WTC11 (cell line): ENCODE results near the gene SPOCD1. TPM values are rescaled to one million over a fixed set of nuclear protein-coding genes. Genes with fewer than 3 reads are reported as not detected.
A peak's percentile ranks its signal among the peaks of the same experiment; 100 is the strongest.

ENCODE experiments used
- ATAC-seq: fragments of 200-7000 bp; cut with Tn5 transposase; 2 replicates; pipeline ENCODE4 v1.10.0; 2021; ENCODE audit warnings: mild to moderate bottlenecking, moderate library complexity
- CTCF ChIA-PET: fragments of 300-600 bp; sonication (Branson Sonifier 250); formaldehyde crosslinking; loops from one replicate; lab custom pipeline; 2021; ENCODE audit warnings: antibody characterized with exemption; lab: Charles Lee
- POLR2A ChIA-PET: fragments of 350-600 bp; sonication (Branson Sonifier 250); formaldehyde crosslinking; loops from one replicate; lab custom pipeline; 2021; ENCODE audit warnings: antibody characterized with exemption; lab: Charles Lee
- DNase-seq: peaks from one replicate; pipeline ENCODE4 v3.0.0; 2021; ENCODE audit warnings: low spot score
- H3K27ac Mint-ChIP-seq: 2 replicates; pipeline ENCODE4 v1.8.0; 2021; ENCODE audit warnings: mixed read lengths
- H3K27me3 Mint-ChIP-seq: 2 replicates; pipeline ENCODE4 v1.8.0; 2021; ENCODE audit warnings: low read depth, mild to moderate bottlenecking, moderate library complexity, mixed read lengths
- H3K36me3 Mint-ChIP-seq: 2 replicates; pipeline ENCODE4 v1.8.0; 2021; ENCODE audit warnings: mixed read lengths
- H3K4me1 Mint-ChIP-seq: 2 replicates; pipeline ENCODE4 v1.8.0; 2022; ENCODE audit warnings: mixed read lengths
- H3K4me3 Mint-ChIP-seq: 2 replicates; pipeline ENCODE4 v1.8.0; 2021; ENCODE audit warnings: mild to moderate bottlenecking, moderate library complexity, mixed read lengths
- H3K9me3 Mint-ChIP-seq: 2 replicates; pipeline ENCODE4 v1.8.0; 2021; ENCODE audit warnings: mixed read lengths
- CREB1 ChIP-seq: sonication (generic); formaldehyde crosslinking; IDR thresholded peaks from 2 replicates; pipeline ENCODE4 v1.8.0; 2023; ENCODE audit warnings: mild to moderate bottlenecking, missing genetic modification reagents
- CREM ChIP-seq: sonication (generic); formaldehyde crosslinking; IDR thresholded peaks from 2 replicates; pipeline ENCODE4 v1.8.1; 2022; ENCODE audit warnings: mild to moderate bottlenecking, missing genetic modification reagents, moderate library complexity
- E2F5 ChIP-seq: sonication (generic); formaldehyde crosslinking; IDR thresholded peaks from 2 replicates; pipeline ENCODE4 v1.8.1; 2022; ENCODE audit warnings: mild to moderate bottlenecking, moderate library complexity, missing genetic modification reagents
- EMX1 ChIP-seq: fragments of 250-450 bp; sonication (Bioruptor Pico); IDR thresholded peaks from 2 replicates; pipeline ENCODE4 v1.8.0; 2021; ENCODE audit warnings: mild to moderate bottlenecking
- ETV6 ChIP-seq: sonication (generic); formaldehyde crosslinking; IDR thresholded peaks from 2 replicates; pipeline ENCODE4 v1.8.1; 2022; ENCODE audit warnings: mild to moderate bottlenecking, missing genetic modification reagents
- FOXJ3 ChIP-seq: sonication (generic); formaldehyde crosslinking; IDR thresholded peaks from 2 replicates; pipeline ENCODE4 v1.9.0; 2021; ENCODE audit warnings: missing genetic modification reagents, mild to moderate bottlenecking, borderline replicate concordance
- FOXP1 ChIP-seq: sonication (generic); formaldehyde crosslinking; IDR thresholded peaks from 2 replicates; pipeline ENCODE4 v1.8.0; 2022; ENCODE audit warnings: missing genetic modification reagents, mild to moderate bottlenecking, moderate library complexity, borderline replicate concordance
- MAX ChIP-seq: sonication (generic); formaldehyde crosslinking; IDR thresholded peaks from 2 replicates; pipeline ENCODE4 v1.8.0; 2022; ENCODE audit warnings: mild to moderate bottlenecking, missing genetic modification reagents
- MYBL2 ChIP-seq: sonication (generic); formaldehyde crosslinking; IDR thresholded peaks from 2 replicates; pipeline ENCODE4 v1.8.1; 2023; ENCODE audit warnings: mild to moderate bottlenecking, moderate library complexity, missing genetic modification reagents
- NFE2L1 ChIP-seq: sonication (generic); formaldehyde crosslinking; IDR thresholded peaks from 2 replicates; pipeline ENCODE4 v1.8.1; 2023; ENCODE audit warnings: missing genetic modification reagents
- NFYB ChIP-seq: sonication (generic); formaldehyde crosslinking; conservative IDR thresholded peaks from 2 replicates; pipeline ENCODE4 v1.8.0; 2022; ENCODE audit warnings: low read depth, missing genetic modification reagents
- NR1H2 ChIP-seq: sonication (generic); formaldehyde crosslinking; IDR thresholded peaks from 2 replicates; pipeline ENCODE4 v1.9.0; 2021; ENCODE audit warnings: mild to moderate bottlenecking, moderate library complexity, missing genetic modification reagents
- RORB ChIP-seq: fragments of 250-450 bp; sonication (Bioruptor Pico); IDR thresholded peaks from 2 replicates; pipeline ENCODE4 v1.9.0; 2021; ENCODE audit warnings: mild to moderate bottlenecking
- TEAD1 ChIP-seq: sonication (generic); formaldehyde crosslinking; IDR thresholded peaks from 2 replicates; pipeline ENCODE4 v1.8.0; 2022; ENCODE audit warnings: mild to moderate bottlenecking, missing genetic modification reagents
- USF1 ChIP-seq: sonication (generic); formaldehyde crosslinking; IDR thresholded peaks from 2 replicates; pipeline ENCODE4 v1.8.0; 2022; ENCODE audit warnings: mild to moderate bottlenecking, missing genetic modification reagents
- ZNF121 ChIP-seq: sonication (generic); formaldehyde crosslinking; IDR thresholded peaks from 2 replicates; pipeline ENCODE4 v1.8.0; 2023; ENCODE audit warnings: missing genetic modification reagents
- ZNF219 ChIP-seq: sonication (generic); formaldehyde crosslinking; IDR thresholded peaks from 2 replicates; pipeline ENCODE4 v1.8.0; 2023; ENCODE audit warnings: missing genetic modification reagents, mild to moderate bottlenecking, borderline replicate concordance
- ZNF396 ChIP-seq: fragments of 250-450 bp; sonication (Bioruptor Pico); IDR thresholded peaks from 2 replicates; pipeline ENCODE4 v1.8.0; 2021; ENCODE audit warnings: mild to moderate bottlenecking, moderate library complexity, borderline replicate concordance
- total RNA-seq: library from RNA; stranded (reverse); gene quantifications from 3 replicates; pipeline ENCODE4 v1.2.3, GENCODE V29; 2021
- TF ChIP-seq, protein P1 (sequence below): fragments of 250-450 bp; sonication (Bioruptor Pico); IDR thresholded peaks from 2 replicates; pipeline ENCODE4 v2.1.2; 2022; ENCODE audit warnings: mild to moderate bottlenecking, moderate library complexity
- TF ChIP-seq, protein P2 (sequence below): sonication (generic); formaldehyde crosslinking; IDR thresholded peaks from 2 replicates; pipeline ENCODE4 v1.8.0; 2023; ENCODE audit warnings: mild to moderate bottlenecking, missing genetic modification reagents
- TF ChIP-seq, protein P3 (sequence below): fragments of 200-600 bp; IDR thresholded peaks from 2 replicates; pipeline ENCODE4 v1.8.0; 2022; ENCODE audit warnings: antibody characterized with exemption
- TF ChIP-seq, protein P4 (sequence below): sonication (generic); formaldehyde crosslinking; IDR thresholded peaks from 2 replicates; pipeline ENCODE4 v1.8.0; 2023; ENCODE audit warnings: missing genetic modification reagents

The SPOCD1 gene
- total RNA-seq, 1 experiment from 2014 or later, result 3.0 TPM

- DNase-seq, result peak; percentile 58
- H3K9me3 Mint-ChIP-seq, result no peaks in the 10 kb centered on the region
These were observed 73.2 kb downstream of the SPOCD1 start for GRCh38 chr1:31742462-31743212.

More at GRCh38 chr1:31742462-31743212, 73.2 kb downstream of the SPOCD1 start:
- ChIA-PET POLR2A (no interaction called here), CTCF (interaction anchor here (0.6 to 14.7 kb wide), 10 partner anchors 15 to 194 kb away, joined by 3 to 179 read pairs (median 4); no protein-coding TSS in a partner anchor)
- Mint-ChIP-seq H3K4me1 (peaks cover 32% of the 10 kb centered on the region), H3K27me3 (no peaks in the 10 kb centered on the region), H3K4me3 (no peak overlapping the region), H3K27ac (no peak overlapping the region), H3K36me3 (no peaks in the 10 kb centered on the region)
- peak; percentile 43 for ATAC-seq
- no peak for TF ChIP-seq NR1H2
- no peak for TF ChIP-seq MYBL2 (CRISPR knock-in tag)
- peak; percentile 59; the same call in 1 of the 2 replicates for TF ChIP-seq FOXP1 (CRISPR knock-in tag)
- no peak for TF ChIP-seq FOXJ3 (CRISPR knock-in tag)
- TF ChIP-seq, protein P1, sequence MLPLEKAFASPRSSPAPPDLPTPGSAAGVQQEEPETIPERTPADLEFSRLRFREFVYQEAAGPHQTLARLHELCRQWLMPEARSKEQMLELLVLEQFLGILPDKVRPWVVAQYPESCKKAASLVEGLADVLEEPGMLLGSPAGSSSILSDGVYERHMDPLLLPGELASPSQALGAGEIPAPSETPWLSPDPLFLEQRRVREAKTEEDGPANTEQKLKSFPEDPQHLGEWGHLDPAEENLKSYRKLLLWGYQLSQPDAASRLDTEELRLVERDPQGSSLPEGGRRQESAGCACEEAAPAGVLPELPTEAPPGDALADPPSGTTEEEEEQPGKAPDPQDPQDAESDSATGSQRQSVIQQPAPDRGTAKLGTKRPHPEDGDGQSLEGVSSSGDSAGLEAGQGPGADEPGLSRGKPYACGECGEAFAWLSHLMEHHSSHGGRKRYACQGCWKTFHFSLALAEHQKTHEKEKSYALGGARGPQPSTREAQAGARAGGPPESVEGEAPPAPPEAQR (CRISPR knock-in tag), result no peak
- TF ChIP-seq RORB (CRISPR knock-in tag), result no peak
- TF ChIP-seq NFE2L1 (CRISPR knock-in tag), result no peak
- 0 out of 2 replicates have a peak, but pooled peaks have one; percentile 50 for TF ChIP-seq USF1 (CRISPR knock-in tag)
- TF ChIP-seq EMX1 (CRISPR knock-in tag), result no peak
- TF ChIP-seq, protein P2, sequence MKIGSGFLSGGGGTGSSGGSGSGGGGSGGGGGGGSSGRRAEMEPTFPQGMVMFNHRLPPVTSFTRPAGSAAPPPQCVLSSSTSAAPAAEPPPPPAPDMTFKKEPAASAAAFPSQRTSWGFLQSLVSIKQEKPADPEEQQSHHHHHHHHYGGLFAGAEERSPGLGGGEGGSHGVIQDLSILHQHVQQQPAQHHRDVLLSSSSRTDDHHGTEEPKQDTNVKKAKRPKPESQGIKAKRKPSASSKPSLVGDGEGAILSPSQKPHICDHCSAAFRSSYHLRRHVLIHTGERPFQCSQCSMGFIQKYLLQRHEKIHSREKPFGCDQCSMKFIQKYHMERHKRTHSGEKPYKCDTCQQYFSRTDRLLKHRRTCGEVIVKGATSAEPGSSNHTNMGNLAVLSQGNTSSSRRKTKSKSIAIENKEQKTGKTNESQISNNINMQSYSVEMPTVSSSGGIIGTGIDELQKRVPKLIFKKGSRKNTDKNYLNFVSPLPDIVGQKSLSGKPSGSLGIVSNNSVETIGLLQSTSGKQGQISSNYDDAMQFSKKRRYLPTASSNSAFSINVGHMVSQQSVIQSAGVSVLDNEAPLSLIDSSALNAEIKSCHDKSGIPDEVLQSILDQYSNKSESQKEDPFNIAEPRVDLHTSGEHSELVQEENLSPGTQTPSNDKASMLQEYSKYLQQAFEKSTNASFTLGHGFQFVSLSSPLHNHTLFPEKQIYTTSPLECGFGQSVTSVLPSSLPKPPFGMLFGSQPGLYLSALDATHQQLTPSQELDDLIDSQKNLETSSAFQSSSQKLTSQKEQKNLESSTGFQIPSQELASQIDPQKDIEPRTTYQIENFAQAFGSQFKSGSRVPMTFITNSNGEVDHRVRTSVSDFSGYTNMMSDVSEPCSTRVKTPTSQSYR (CRISPR knock-in tag), result no peak
- TF ChIP-seq, protein P3, sequence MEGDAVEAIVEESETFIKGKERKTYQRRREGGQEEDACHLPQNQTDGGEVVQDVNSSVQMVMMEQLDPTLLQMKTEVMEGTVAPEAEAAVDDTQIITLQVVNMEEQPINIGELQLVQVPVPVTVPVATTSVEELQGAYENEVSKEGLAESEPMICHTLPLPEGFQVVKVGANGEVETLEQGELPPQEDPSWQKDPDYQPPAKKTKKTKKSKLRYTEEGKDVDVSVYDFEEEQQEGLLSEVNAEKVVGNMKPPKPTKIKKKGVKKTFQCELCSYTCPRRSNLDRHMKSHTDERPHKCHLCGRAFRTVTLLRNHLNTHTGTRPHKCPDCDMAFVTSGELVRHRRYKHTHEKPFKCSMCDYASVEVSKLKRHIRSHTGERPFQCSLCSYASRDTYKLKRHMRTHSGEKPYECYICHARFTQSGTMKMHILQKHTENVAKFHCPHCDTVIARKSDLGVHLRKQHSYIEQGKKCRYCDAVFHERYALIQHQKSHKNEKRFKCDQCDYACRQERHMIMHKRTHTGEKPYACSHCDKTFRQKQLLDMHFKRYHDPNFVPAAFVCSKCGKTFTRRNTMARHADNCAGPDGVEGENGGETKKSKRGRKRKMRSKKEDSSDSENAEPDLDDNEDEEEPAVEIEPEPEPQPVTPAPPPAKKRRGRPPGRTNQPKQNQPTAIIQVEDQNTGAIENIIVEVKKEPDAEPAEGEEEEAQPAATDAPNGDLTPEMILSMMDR, result no peak
- no peak for TF ChIP-seq E2F5
- TF ChIP-seq NFYB (CRISPR knock-in tag), result peak; percentile 73
- peak; percentile 65; the same call in 1 of the 2 replicates for TF ChIP-seq MAX (CRISPR knock-in tag)
- no peak for TF ChIP-seq ZNF219 (CRISPR knock-in tag)
- no peak for TF ChIP-seq CREB1 (CRISPR knock-in tag)
- no peak for TF ChIP-seq ZNF396 (CRISPR knock-in tag)
- TF ChIP-seq TEAD1 (CRISPR knock-in tag), result 0 out of 2 replicates have a peak, but pooled peaks have one; percentile 21
- peak; percentile 33; the same call in 1 of the 2 replicates for TF ChIP-seq ETV6 (CRISPR knock-in tag)
- no peak for TF ChIP-seq CREM
- TF ChIP-seq, protein P4, sequence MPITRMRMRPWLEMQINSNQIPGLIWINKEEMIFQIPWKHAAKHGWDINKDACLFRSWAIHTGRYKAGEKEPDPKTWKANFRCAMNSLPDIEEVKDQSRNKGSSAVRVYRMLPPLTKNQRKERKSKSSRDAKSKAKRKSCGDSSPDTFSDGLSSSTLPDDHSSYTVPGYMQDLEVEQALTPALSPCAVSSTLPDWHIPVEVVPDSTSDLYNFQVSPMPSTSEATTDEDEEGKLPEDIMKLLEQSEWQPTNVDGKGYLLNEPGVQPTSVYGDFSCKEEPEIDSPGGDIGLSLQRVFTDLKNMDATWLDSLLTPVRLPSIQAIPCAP (CRISPR knock-in tag), result no peak
- no peak for TF ChIP-seq ZNF121 (CRISPR knock-in tag)
- TF ChIP-seq, all 79 proteins: peak for 6
